Camera-type eye (tissue), 1 donor: ENCODE measurements around the gene RSKR. TPM values are rescaled to one million over a fixed set of nuclear protein-coding genes. Genes with fewer than 3 reads are reported as not detected.

Source experiments
- total RNA-seq: library from RNA; depleted of rRNA; stranded (reverse); fragments of >200 nt; gene quantifications from one replicate; pipeline ENCODE4 v1.2.3, GENCODE V29; 2014

RSKR gene, protein sequence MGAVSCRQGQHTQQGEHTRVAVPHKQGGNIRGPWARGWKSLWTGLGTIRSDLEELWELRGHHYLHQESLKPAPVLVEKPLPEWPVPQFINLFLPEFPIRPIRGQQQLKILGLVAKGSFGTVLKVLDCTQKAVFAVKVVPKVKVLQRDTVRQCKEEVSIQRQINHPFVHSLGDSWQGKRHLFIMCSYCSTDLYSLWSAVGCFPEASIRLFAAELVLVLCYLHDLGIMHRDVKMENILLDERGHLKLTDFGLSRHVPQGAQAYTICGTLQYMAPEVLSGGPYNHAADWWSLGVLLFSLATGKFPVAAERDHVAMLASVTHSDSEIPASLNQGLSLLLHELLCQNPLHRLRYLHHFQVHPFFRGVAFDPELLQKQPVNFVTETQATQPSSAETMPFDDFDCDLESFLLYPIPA
- total RNA-seq, result 29.6 TPM

DNA sequence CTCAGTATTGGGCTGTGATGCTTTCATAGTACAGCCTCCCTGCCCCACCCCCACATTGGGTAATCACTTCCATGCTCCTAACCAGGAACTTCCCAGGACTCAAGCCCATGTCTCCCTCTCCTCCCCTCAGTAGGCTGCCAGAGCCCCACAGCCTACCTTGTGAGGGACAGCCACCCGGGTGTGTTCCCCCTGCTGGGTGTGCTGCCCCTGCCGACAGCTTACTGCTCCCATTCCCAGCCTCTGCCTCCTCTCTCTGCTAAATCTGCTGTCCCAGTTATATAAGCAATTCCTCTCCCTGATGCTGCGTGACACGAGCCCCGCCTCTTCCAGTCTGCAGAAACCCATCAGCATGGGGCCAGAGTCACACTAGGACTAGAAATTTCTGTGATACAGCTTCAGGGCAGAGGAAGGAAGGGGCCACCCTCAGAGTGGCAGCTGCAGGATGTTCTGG lies at the start of gene RSKR:
TSS of gene RSKR (minus strand) at position 255 of the 451 bp plus-strand sequence. CDS start at position 231, 24 bp downstream.

DNA sequence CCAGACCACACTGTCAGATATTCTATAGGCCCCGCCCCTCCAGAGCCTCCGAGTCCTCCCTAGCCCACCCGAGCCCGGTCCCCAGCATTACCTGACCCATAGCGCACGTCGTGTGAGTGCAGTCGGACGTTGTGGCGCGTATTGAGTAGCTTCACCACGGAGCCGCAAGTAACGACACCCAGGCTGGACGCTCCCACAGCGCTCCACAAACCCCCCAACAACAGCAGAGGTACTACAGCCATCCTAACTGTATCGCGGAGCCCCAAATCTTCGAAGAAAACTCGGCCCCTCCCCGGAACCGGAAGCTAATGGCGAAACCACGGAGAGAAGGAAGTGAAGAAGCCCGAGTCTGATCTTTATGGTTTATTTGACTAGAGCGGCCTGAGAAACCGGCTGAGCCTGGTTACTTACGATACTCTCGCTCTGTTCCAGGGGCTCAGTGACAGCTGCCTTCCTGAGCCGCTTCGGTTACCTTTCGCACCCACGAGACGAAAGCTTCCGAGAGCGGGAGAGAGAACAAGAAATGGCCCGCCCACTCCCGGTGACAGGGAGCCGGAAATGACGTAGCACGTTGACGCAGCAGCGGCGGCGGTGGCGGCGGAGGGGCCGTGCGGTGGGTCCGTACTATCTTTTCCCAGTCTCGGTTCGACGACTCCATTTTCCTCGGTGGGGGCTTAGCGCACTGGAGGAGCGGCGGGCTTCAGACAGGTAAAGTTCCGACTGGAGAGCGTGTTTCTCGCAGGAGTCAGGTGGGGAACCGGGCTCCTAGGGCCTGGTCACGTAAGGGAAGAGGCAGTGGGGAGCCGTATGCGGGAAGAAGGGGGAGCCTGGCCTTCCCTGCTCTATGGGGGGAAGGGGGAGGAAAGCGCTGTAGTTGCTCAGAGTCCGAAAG lies 47.9 kb upstream of the RSKR start, which contains the start of the genes SDF2 and SUPT6H:
TSS of gene SDF2 (minus strand) at position 272 of the 892 bp plus-strand sequence. CDS start at position 242, 30 bp downstream.
TSS of gene SUPT6H (plus strand) at position 571 of the 892 bp plus-strand sequence. CDS start 11,197 bp downstream, outside the sequence.

DNA sequence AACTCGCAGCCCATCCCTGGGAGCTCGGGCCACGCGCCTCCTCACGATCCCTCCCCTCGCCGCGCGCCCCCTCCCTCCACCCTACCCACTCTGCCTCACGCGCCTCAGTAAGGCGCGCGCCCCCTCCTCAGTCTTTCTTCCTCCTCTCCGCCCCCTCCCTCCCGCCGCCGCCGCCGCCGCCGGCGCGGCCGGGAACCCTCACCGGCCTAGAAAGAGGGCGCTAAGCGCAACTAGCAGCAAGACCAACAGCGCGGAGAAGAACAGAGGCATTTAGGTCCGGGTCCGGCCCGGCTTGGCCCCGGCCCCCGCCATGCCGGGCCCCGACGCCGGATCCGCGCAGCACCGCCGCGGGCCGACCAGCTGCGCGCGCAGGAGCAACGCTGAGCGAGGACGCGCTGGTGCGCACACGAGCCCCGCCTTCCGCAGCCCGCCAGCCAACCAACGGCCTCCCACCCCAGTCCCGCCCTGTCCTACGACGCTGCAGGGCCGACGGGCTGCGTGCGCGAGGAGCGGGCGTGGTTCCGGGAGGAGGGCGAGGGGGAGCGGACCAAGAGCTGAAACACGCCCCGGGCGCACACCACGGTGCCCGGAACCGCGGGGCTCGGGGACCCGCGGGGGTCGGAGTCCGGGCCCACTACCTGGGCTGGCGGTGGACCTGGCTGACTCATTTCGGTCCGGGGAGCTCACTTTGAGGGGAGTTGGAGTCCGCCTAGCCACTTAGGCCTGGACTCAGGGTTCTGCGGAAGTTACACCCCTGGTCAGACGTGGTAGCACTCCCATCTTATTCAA lies 31.0 kb upstream of the RSKR start, which contains the start of gene BLTP2:
TSS of gene BLTP2 (minus strand) at position 372 of the 789 bp plus-strand sequence. CDS start at position 270, 102 bp downstream.

DNA sequence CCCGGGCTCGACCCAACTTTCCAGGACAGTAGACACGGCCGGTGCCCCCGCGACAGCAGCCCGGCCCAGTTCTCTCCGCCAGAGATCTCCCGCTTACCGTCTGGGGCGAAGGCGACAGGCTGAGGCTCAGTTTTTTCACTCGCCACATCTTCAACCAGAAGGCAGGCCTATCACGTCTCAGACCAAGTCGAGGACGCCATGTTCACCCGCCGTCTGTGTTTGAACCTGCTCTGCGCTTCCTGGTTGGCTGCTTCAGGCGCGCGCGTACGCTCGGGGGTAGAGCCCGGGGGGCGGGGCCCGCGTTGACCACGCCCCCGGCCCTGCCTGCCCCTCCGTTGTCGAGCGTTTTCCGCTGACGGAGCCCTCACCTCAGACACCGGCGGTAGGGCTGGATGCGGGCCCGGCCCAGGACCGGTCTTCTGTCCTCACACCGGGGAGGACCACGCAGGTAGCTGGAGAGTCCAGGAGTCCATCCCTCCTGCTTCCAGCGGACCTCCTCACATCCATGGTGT lies 15.1 kb downstream of the RSKR start, which contains the start of gene SPAG5:
TSS of gene SPAG5 (minus strand) at position 227 of the 512 bp plus-strand sequence. CDS start at position 148, 79 bp downstream.

DNA sequence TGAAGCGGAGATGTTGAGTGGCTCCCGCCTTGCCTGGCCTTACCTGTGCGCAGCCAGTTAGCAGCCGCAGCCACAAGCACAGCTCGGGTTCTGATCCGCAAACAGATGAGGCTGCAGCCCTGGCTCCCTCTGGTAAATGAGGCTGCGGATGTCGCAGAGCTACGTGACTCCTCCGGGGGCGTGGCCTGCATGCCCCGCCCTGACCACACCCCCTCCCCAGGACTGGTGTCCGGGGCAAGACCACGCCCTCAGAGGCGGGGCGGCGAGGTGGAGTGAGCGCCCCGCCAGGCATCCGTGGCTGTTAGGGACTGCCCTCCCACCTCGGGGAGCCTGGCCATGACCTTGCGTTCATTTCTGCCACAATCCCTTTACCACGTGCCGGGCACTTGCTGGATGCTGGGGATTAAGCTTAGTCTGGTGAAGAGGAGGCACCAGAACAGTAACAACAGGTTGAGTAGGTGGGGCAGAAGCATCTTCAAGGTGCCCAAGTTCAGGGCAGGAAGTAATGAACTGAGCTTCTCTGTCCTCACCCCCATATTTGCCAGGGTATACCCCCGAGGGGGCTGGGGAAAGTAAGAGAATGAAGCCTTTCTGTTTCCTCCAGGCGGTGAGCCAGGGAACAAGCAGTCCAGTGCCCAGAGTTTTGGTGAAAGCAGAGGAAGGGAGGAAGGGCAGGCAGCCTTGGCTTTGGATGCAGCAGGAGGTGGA lies 37.1 kb downstream of the RSKR start, which contains the start of gene ALDOC:
TSS of gene ALDOC (minus strand) at position 138 of the 708 bp plus-strand sequence. CDS start 1,363 bp downstream, outside the sequence.

DNA sequence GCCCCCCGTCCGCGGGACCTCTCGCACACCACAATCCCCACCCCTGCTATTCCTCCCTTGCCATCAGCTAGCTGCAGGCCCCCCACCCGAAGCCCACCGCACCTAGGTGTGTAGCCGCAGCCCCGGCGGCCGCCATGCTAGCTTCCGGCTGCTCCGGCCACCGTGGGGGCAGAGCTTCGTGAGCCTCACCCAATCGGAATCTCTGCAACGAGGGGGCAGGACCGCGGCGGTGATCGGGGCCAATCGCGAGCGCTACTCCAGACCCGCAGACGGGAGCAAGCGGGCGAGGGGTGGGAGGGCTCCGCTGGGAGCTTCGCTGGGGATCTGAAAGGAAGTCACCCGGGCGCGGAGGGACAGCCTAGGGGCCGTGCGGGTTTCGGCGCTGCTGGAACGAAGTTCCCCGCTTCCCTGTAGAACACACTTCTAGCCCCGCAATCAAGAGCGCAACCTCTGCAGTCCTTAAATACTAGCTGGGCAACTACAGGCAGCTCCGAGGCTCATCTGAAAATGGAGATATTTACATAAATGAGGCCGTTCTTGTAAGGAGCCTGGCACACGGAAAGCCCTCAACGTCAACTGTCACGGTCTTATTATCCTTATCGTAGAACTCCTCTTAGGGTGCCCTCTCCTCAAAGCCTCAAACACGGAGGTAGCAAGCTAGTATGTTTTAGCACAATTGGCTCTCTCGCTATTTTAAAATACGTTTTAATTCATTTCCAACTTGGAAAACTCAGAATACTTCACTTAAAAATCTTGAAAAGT lies 42.4 kb downstream of the RSKR start, which contains the start of gene PIGS:
TSS of gene PIGS (minus strand) at position 164 of the 762 bp plus-strand sequence. CDS start at position 136, 28 bp downstream.

Other genes with a start within 250 kb of the RSKR start
- gene SEBOX, start 249.0 kb downstream of the RSKR start, total RNA-seq, result not detected
- 7.7 TPM for gene VTN, start 243.9 kb downstream of the RSKR start, total RNA-seq
- gene SARM1, start 242.5 kb downstream of the RSKR start, total RNA-seq, result 33.6 TPM
- 21.6 TPM for gene SLC46A1, start 208.0 kb downstream of the RSKR start, total RNA-seq
- gene SLC13A2, start 140.5 kb downstream of the RSKR start, total RNA-seq, result 1.3 TPM
- not detected for gene FOXN1, start 107.8 kb downstream of the RSKR start, total RNA-seq
- 288 TPM for gene UNC119, start 61.6 kb downstream of the RSKR start, total RNA-seq
- 44.8 TPM for gene PIGS, start 42.7 kb downstream of the RSKR start, total RNA-seq
- 134 TPM for gene ALDOC, start 37.3 kb downstream of the RSKR start, total RNA-seq
- gene SPAG5, start 15.2 kb downstream of the RSKR start, total RNA-seq, result 17.5 TPM
- gene BLTP2, start 31.0 kb upstream of the RSKR start, total RNA-seq, result 100 TPM
- gene SDF2, start 47.7 kb upstream of the RSKR start, total RNA-seq, result 55.7 TPM
- 80.0 TPM for gene SUPT6H, start 48.0 kb upstream of the RSKR start, total RNA-seq
- gene PROCA1, start 97.7 kb upstream of the RSKR start, total RNA-seq, result 5.4 TPM
- 53.9 TPM for gene RAB34, start 103.7 kb upstream of the RSKR start, total RNA-seq
- gene RPL23A, start 105.8 kb upstream of the RSKR start, total RNA-seq, result 234 TPM
- gene TLCD1, start 112.0 kb upstream of the RSKR start, total RNA-seq, result 1.1 TPM
- 3.1 TPM for gene NEK8, start 114.6 kb upstream of the RSKR start, total RNA-seq
- 28.9 TPM for gene TRAF4, start 129.8 kb upstream of the RSKR start, total RNA-seq
- 17.9 TPM for gene FAM222B, start 228.6 kb upstream of the RSKR start, total RNA-seq
- 32.9 TPM for gene ERAL1, start 240.8 kb upstream of the RSKR start, total RNA-seq